GM12878 (cell line): Measurements from ENCODE around the gene MLPH. TPM values are rescaled to one million over a fixed set of nuclear protein-coding genes. Genes with fewer than 3 reads are reported as not detected.
A peak's percentile ranks its signal among the peaks of the same experiment; 100 is the strongest.

Source experiments
- ATAC-seq: fragments of 200-7000 bp; cut with Tn5 transposase; 3 replicates; pipeline ENCODE4 v1.9.1; 2020; ENCODE audit warnings: mild to moderate bottlenecking, moderate library complexity
- BruUV-seq: library from RNA; stranded (reverse); fragments of 400-500 nt; replicated peaks from 2 replicates; lab custom pipeline; 2021; lab: Mats Ljungman, UMichigan
- CTCF ChIA-PET: fragments of 300-600 bp; sonication (Branson Sonifier 250); formaldehyde crosslinking; extraction: SDS; loops from one replicate; lab custom pipeline; 2021; ENCODE audit warnings: inconsistent platforms; lab: Yijun Ruan, JAX
- POLR2A ChIA-PET: fragments of 350-600 bp; formaldehyde crosslinking; extraction: SDS; loops from one replicate; lab custom pipeline; 2021; ENCODE audit warnings: inconsistent platforms; lab: Charles Lee
- RAD21 ChIA-PET: fragments of 300-600 bp; sonication (Branson Sonifier 250); formaldehyde crosslinking; loops from one replicate; lab custom pipeline; 2023; ENCODE audit warnings: antibody characterized with exemption; ENCODE audit not compliant: unreplicated experiment; lab: Charles Lee
- SMC1A ChIA-PET: fragments of 300-600 bp; sonication (Branson Sonifier 250); formaldehyde crosslinking; loops from one replicate; lab custom pipeline; 2023; ENCODE audit not compliant: unreplicated experiment, uncharacterized antibody; lab: Charles Lee
- DNase-seq: peaks from one replicate; pipeline ENCODE4 v3.0.0-alpha.2; 2011; ENCODE audit warnings: low read depth, low spot score
- FAIRE-seq: peaks from 3 replicates; lab custom pipeline; 2011; peaks lifted over from hg19 to GRCh38; lab: Jason Lieb, UNC
- H2AFZ ChIP-seq: 2 replicates; pipeline ENCODE4 v1.6.0; 2011; ENCODE audit warnings: low read depth, low read length, control low read depth; ENCODE audit not compliant: control insufficient read depth
- H3K27ac ChIP-seq: 2 replicates; pipeline ENCODE4 v1.5.1; 2011; ENCODE audit warnings: control low read depth; ENCODE audit not compliant: control insufficient read depth, insufficient read depth
- H3K27me3 ChIP-seq, 2 experiments: replicated peaks in 1 of 2; 2 replicates each; pipeline versions ENCODE4 v1.6.0 to v1.6.1; 2011; ENCODE audit warnings: low read length in 1 of 2; ENCODE audit not compliant: control insufficient read depth in 2 of 2, insufficient read depth in 2 of 2
- H3K36me3 ChIP-seq, 2 experiments: 2 replicates each; pipeline ENCODE4 v1.5.1; 2011; ENCODE audit warnings: low read length in 1 of 2; ENCODE audit not compliant: control insufficient read depth in 2 of 2, insufficient read depth in 2 of 2
- H3K4me1 ChIP-seq: 2 replicates; pipeline ENCODE4 v1.6.1; 2011; ENCODE audit warnings: mild to moderate bottlenecking, low read length, moderate library complexity, mixed read lengths; ENCODE audit not compliant: control insufficient read depth, insufficient read depth
- H3K4me2 ChIP-seq: 2 replicates; pipeline ENCODE4 v1.6.0; 2011; ENCODE audit warnings: control low read depth; ENCODE audit not compliant: control insufficient read depth, insufficient read depth
- H3K4me3 ChIP-seq: fragments of 200-600 bp; sonication (generic); 2 replicates; pipeline ENCODE4 v1.5.1; 2016
- H3K79me2 ChIP-seq: 2 replicates; pipeline ENCODE4 v1.6.0; 2011; ENCODE audit warnings: low read length; ENCODE audit not compliant: control insufficient read depth, insufficient read depth
- H3K9ac ChIP-seq: 2 replicates; pipeline ENCODE4 v1.8.0; 2011; ENCODE audit warnings: low read length, control low read depth, mixed read lengths; ENCODE audit not compliant: control insufficient read depth, insufficient read depth
- H3K9me3 ChIP-seq: replicated peaks from 3 replicates; pipeline ENCODE4 v1.5.1; 2011; ENCODE audit warnings: mild to moderate bottlenecking, low read length; ENCODE audit not compliant: control insufficient read depth, insufficient read depth
- H4K20me1 ChIP-seq: 2 replicates; pipeline ENCODE4 v1.6.0; 2011; ENCODE audit not compliant: control insufficient read depth, insufficient read depth
- BMI1 ChIP-seq: fragments of 450-650 bp; IDR thresholded peaks from 2 replicates; pipeline ENCODE4 v1.6.1; 2016; ENCODE audit warnings: mild to moderate bottlenecking, moderate library complexity, borderline replicate concordance
- HCFC1 ChIP-seq: fragments of 150-350 bp; IDR thresholded peaks from 2 replicates; pipeline ENCODE4 v1.6.1; 2014; ENCODE audit warnings: low read length
- MTA3 ChIP-seq: IDR thresholded peaks from 2 replicates; pipeline ENCODE4 v1.6.1; 2012; ENCODE audit warnings: low read length, inconsistent platforms, borderline replicate concordance
- RCOR1 ChIP-seq: conservative IDR thresholded peaks from 2 replicates; pipeline ENCODE4 v1.6.1; 2012; ENCODE audit warnings: low read depth, low read length, improper control_type of control experiment
- STAT3 ChIP-seq: IDR thresholded peaks from 2 replicates; pipeline ENCODE4 v1.6.1; 2011; ENCODE audit warnings: low read depth, low read length, improper control_type of control experiment
- YBX1 ChIP-seq: fragments of 450-650 bp; IDR thresholded peaks from 2 replicates; pipeline ENCODE4 v1.6.1; 2016; ENCODE audit warnings: antibody characterized with exemption
- ZNF217 ChIP-seq: fragments of 450-650 bp; IDR thresholded peaks from 2 replicates; pipeline ENCODE4 v1.6.1; 2017; ENCODE audit warnings: antibody characterized with exemption, mild to moderate bottlenecking
- WGBS: methylation state at CpG from one replicate; pipeline ENCODE4 v1.1.6; 2016; ENCODE audit warnings: low lambda C conversion rate; ENCODE audit not compliant: insufficient replicate concordance, insufficient coverage; ENCODE audit errors: missing lambda C conversion rate; 5-methylcytosine and 5-hydroxymethylcytosine counted together
- in situ Hi-C: fragments of 300-500 bp; cut with MboI; formaldehyde crosslinking; loops from 9 replicates; pipeline ENCODE4 v1.14.3; 2018; ENCODE audit warnings: mixed read lengths
- intact Hi-C: fragments of 100-400 bp; cut with micrococcal nuclease; formaldehyde crosslinking; loops from one replicate; pipeline ENCODE4 v1.14.2; 2022; ENCODE audit not compliant: unreplicated experiment
- polyA plus RNA-seq, 11 experiments: library from polyadenylated mRNA; depleted of rRNA in 4 of 11; unstranded in 6 of 11; stranded (reverse) in 5 of 11; fragments of >200 nt; fragmentation: Nextera tagmentation in 4 of 11; fragmentation: Illumina TruSeq in 1 of 11; extraction: Ambion mirVana in 4 of 11; extraction: Trizol in 1 of 11; gene quantifications; 1 replicate in 1 of 11; 2 replicates in 10 of 11; pipeline versions ENCODE4 v1.2.1 to v1.2.3, GENCODE V29; 2011 to 2016; ENCODE audit warnings: inconsistent platforms in 2 of 11, missing spikeins in 2 of 11, low read depth in 1 of 11
- total RNA-seq, 4 experiments: library from RNA; depleted of rRNA in 3 of 4; stranded (reverse); fragments of >200 nt in 3 of 4; fragmentation: Illumina TruSeq in 1 of 4; extraction: Trizol in 1 of 4; gene quantifications; 2 replicates each; pipeline versions ENCODE4 v1.2.1 to v1.2.3, GENCODE V29; 2013 to 2021
- TF ChIP-seq, protein P1 (sequence below): fragments of 450-650 bp; IDR thresholded peaks from 2 replicates; pipeline ENCODE4 v1.6.1; 2017; ENCODE audit warnings: mild to moderate bottlenecking, moderate library complexity
- TF ChIP-seq, protein P2 (sequence below): IDR thresholded peaks from 2 replicates; pipeline ENCODE4 v1.6.1; 2011; ENCODE audit warnings: mild to moderate bottlenecking, low read depth, low read length, moderate library complexity; ENCODE audit not compliant: insufficient replicate concordance
- TF ChIP-seq, protein P3 (sequence below): IDR thresholded peaks from 2 replicates; pipeline ENCODE4 v1.6.1; 2011; ENCODE audit warnings: borderline replicate concordance, low read depth, mild to moderate bottlenecking, moderate library complexity, low read length; ENCODE audit not compliant: insufficient read depth, poor library complexity, severe bottlenecking

Gene MLPH
- total and polyA plus RNA-seq, 10 of the 15 experiments (the other 5 are each of a cell fraction or from before 2014, with no cell fraction given) = 0.16 to 0.85 TPM; not detected in 8

DNA sequence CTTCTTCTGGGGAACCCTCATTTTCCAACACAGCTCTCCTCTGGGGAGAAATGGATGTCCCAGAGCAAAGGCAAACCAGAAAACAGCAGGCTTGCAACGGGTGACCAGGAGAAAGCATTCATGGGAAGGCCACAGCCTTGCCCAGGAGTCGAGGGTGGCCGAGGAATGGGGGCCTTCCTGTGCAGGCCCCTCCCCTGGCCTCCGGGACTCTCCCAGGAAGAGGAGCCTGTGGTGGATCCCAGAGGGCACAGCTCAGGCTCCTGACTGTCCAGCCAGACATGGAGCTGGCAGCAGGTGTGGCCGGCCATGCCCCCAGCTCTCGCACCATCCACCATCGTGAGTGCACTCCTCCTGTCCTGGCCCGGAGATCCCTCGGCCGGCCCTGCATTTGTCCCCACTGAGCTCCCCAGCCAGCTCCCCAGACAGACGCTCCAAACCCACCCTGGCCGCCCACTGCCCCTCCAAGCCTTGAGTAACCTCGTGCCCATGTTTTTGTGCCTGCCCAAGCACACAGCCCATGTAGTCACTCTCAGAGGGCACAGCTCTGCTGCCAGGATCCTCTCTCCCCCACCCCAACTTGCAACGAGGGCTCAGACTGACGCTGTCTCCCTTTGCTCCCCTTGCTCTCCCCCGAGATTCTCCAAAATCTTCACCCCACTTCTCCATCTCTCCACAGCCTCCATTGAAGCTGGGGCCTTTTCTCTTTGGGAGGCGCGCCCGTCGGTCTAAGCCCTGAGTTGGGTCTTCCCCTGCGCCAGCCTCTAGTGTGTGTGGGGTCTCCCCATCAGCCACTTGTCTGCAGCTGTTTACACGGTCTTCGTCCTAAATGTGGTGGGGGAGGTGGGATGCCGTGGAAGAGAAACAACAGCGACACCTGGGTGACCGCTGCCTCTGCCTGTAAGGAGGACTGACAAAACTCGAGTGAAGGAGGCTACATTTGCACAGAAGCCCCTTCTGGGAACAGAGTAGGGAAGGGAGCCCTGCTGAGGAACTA, 89.1 kb downstream of the MLPH start (continued):
- TF ChIP-seq, protein P1, sequence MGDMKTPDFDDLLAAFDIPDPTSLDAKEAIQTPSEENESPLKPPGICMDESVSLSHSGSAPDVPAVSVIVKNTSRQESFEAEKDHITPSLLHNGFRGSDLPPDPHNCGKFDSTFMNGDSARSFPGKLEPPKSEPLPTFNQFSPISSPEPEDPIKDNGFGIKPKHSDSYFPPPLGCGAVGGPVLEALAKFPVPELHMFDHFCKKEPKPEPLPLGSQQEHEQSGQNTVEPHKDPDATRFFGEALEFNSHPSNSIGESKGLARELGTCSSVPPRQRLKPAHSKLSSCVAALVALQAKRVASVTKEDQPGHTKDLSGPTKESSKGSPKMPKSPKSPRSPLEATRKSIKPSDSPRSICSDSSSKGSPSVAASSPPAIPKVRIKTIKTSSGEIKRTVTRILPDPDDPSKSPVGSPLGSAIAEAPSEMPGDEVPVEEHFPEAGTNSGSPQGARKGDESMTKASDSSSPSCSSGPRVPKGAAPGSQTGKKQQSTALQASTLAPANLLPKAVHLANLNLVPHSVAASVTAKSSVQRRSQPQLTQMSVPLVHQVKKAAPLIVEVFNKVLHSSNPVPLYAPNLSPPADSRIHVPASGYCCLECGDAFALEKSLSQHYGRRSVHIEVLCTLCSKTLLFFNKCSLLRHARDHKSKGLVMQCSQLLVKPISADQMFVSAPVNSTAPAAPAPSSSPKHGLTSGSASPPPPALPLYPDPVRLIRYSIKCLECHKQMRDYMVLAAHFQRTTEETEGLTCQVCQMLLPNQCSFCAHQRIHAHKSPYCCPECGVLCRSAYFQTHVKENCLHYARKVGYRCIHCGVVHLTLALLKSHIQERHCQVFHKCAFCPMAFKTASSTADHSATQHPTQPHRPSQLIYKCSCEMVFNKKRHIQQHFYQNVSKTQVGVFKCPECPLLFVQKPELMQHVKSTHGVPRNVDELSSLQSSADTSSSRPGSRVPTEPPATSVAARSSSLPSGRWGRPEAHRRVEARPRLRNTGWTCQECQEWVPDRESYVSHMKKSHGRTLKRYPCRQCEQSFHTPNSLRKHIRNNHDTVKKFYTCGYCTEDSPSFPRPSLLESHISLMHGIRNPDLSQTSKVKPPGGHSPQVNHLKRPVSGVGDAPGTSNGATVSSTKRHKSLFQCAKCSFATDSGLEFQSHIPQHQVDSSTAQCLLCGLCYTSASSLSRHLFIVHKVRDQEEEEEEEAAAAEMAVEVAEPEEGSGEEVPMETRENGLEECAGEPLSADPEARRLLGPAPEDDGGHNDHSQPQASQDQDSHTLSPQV = no peak
- no peak for TF ChIP-seq RCOR1
- no peak for TF ChIP-seq YBX1
- TF ChIP-seq MTA3 = no peak
- TF ChIP-seq BMI1 = no peak
- TF ChIP-seq HCFC1 = no peak

DNA sequence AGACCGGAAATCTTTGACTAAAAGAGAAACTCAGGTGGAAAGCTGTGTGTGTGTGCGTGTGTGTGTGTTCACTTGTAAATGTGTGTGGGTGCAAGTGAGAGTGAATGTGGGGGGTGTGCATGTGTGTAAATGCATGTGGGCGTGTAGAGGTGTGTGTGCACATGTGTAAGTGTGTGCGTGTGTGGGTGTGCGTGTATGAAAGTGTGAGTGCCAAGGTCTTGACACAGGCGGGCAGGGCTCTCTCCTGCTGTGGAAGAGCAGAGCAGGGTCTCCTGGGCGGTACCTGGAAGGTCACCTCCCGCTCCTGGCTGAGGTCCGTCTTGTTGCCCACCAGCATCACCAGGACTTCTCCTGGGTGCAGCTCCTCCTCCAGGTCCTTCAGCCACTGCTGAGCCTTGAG, 89.9 kb downstream of the MLPH start:
- TF ChIP-seq, protein P2, sequence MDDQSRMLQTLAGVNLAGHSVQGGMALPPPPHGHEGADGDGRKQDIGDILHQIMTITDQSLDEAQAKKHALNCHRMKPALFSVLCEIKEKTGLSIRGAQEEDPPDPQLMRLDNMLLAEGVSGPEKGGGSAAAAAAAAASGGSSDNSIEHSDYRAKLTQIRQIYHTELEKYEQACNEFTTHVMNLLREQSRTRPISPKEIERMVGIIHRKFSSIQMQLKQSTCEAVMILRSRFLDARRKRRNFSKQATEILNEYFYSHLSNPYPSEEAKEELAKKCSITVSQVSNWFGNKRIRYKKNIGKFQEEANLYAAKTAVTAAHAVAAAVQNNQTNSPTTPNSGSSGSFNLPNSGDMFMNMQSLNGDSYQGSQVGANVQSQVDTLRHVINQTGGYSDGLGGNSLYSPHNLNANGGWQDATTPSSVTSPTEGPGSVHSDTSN = peak; percentile 62
- TF ChIP-seq, protein P3, sequence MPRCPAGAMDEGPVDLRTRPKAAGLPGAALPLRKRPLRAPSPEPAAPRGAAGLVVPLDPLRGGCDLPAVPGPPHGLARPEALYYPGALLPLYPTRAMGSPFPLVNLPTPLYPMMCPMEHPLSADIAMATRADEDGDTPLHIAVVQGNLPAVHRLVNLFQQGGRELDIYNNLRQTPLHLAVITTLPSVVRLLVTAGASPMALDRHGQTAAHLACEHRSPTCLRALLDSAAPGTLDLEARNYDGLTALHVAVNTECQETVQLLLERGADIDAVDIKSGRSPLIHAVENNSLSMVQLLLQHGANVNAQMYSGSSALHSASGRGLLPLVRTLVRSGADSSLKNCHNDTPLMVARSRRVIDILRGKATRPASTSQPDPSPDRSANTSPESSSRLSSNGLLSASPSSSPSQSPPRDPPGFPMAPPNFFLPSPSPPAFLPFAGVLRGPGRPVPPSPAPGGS = peak; percentile 93
- TF ChIP-seq STAT3 = no peak
- no peak for TF ChIP-seq ZNF217
- TF ChIP-seq, all 136 proteins: peak for 2
- intact Hi-C loops = no loop called here
- no peak overlapping the region for H2AFZ ChIP-seq
- in situ Hi-C loops = no loop called here
- no peaks in the 10 kb centered on the region for H3K36me3 ChIP-seq
- H3K9me3 ChIP-seq = no peaks in the 10 kb centered on the region
- SMC1A ChIA-PET = no interaction called here
- CTCF ChIA-PET = interaction anchor here (1.3 kb wide), 1 partner anchor 64 kb away, joined by 6 read pairs; no protein-coding TSS in a partner anchor
- DNase-seq (no peak), FAIRE-seq (no peak), ATAC-seq (no peak)
- no peak overlapping the region for H3K27ac ChIP-seq
- H3K9ac ChIP-seq = no peak overlapping the region
- H4K20me1 ChIP-seq = no peaks in the 10 kb centered on the region
- no peaks in the 10 kb centered on the region for H3K79me2 ChIP-seq
- RAD21 ChIA-PET = interaction anchor here (7.4 kb wide), 1 partner anchor 65 kb away, joined by 300 read pairs; no protein-coding TSS in a partner anchor
- BruUV-seq = no TSS peak
- POLR2A ChIA-PET = no interaction called here
- peaks cover 0 to 2% of the 10 kb centered on the region in 2 experiments; a peak in 1 of 4 replicates for H3K27me3 ChIP-seq
- no peak overlapping the region for H3K4me3 ChIP-seq
- WGBS = 49% methylated on average over 8 of the region's 9 CpGs
- H3K4me1 ChIP-seq = no peaks in the 10 kb centered on the region
- no peak overlapping the region for H3K4me2 ChIP-seq
